Tibial nerve (tissue), 3 donors: ENCODE results near the gene SOCS7.

Experiments used
- CTCF ChIP-seq, 5 experiments: fragments of 200-600 bp in 3 of 5; fragments of 450-650 bp in 2 of 5; sonication (generic) in 3 of 5; IDR thresholded peaks; one replicate each; pipeline ENCODE4 v1.5.1; 2016 to 2019; ENCODE audit warnings: antibody characterized with exemption in 5 of 5, mild to moderate bottlenecking in 3 of 5, moderate library complexity in 2 of 5
- POLR2A ChIP-seq, 2 donors: fragments of 450-650 bp; IDR thresholded peaks; one replicate each; pipeline ENCODE4 v1.6.1; 2017; ENCODE audit warnings: antibody characterized with exemption in 2 of 2, mild to moderate bottlenecking in 2 of 2, moderate library complexity in 2 of 2

DNA sequence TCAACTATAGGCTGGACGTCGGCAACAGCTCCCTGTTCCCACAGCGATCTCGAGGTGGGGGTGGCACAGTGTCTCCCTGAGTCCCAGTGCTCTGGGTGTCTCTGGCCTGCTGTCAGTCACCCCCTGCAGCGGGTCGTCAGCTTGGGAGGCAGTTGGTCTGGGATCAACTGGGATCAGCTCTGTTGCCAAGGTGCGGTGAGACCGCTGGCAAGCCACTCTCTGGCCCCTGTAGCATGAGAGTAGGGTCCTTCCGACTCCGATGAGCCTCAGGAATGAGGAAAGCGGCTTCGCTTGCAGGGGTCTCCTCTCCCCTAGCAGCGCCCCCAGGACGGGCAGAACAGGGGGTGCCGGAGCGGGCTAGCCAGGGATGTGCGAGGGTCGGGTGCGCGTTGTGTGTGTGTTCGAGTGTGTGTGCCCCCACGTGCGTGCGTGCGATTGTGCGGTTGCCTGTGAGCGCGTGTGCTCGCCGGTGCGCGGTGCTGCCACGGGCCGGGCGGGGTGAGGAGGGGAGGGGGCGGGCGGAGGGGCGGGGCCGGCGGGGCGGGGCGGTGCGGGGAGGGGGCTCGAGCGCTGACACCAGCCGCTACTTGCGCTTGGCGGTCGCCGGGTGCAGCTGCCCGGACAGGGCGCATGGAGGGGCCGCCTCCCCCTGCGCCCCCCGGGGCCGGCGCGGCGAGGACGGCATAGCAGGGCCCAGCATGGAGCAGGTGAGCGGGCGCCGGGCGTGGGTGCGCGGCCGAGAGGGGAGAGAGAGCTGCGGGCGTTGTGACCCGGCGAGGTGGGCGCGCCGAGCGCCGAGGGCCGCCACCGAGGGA lies 67.3 kb downstream of the SOCS7 start:
- TF ChIP-seq POLR2A (IDR thresholded peaks at IDR 0.05) (no peak), CTCF (IDR thresholded peaks at IDR 0.05) (no peak)
